Gastrocnemius medialis (tissue), 4 donors: ENCODE data around the gene PLCB1.

Experiments
- CTCF ChIP-seq, 5 experiments: fragments of 450-650 bp in 3 of 5; fragments of 200-600 bp in 2 of 5; sonication (generic) in 2 of 5; IDR thresholded peaks in 4 of 5; conservative IDR thresholded peaks in 1 of 5; 1 replicate in 4 of 5; 2 replicates in 1 of 5; pipeline ENCODE4 v1.5.1; 2016 to 2019; ENCODE audit warnings: antibody characterized with exemption in 5 of 5, mild to moderate bottlenecking in 3 of 5, moderate library complexity in 3 of 5
- POLR2A ChIP-seq, 2 donors: fragments of 450-650 bp; IDR thresholded peaks; one replicate each; pipeline ENCODE4 v1.6.1; 2017; ENCODE audit warnings: antibody characterized with exemption in 2 of 2, mild to moderate bottlenecking in 2 of 2, moderate library complexity in 2 of 2

DNA sequence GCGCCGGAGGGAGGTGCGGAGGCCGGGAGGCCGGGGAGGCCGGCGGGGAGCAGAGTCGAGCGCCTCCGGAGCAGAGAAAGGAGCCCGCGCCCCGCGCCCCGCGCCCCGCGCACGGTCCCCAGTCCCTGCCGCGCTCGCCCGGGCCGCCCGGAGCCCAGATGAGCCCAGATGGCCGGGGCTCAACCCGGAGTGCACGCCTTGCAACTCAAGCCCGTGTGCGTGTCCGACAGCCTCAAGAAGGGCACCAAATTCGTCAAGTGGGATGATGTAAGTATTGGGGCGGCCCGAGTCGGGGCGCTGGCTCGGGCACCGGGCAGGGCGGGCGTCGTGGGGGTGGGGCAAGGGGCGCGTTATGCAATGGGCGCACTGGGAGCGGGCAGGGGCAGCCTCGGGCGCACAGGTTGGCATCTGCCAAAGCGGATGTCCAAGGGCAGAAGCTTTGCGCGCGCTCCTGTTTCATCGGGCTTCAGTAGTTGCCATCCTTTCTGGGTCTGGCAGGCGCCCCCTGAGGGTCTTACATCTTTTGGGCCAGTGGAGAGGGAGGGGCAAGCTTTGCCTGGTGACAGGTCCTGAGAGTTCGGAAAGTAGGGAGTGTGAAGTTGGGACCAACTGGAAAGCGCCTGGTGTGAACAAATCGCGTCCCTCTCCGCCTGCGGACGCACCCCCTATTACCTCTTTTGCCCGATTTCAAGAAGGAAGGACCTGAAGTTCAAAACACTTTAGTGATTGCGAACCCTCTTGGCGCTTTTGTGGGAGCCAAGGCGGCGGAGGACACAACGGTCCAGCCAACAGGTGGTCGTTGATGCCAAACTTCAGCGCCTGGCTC is 631 bp downstream of the PLCB1 start:
- TF ChIP-seq CTCF (IDR thresholded peaks at IDR 0.05 in 4 of 5, conservative IDR thresholded peaks at IDR 0.05 in 1 of 5): no peak
- TF ChIP-seq POLR2A (IDR thresholded peaks at IDR 0.05): no peak
